GM23248 (cell line): ENCODE measurements around the gene FUNDC2. TPM values are rescaled to one million over a fixed set of nuclear protein-coding genes. Genes with fewer than 3 reads are reported as not detected.

Source experiments
- DNase-seq: peaks from one replicate; pipeline ENCODE4 v3.0.0-alpha.2; 2015
- H2AFZ ChIP-seq: fragments of 200-600 bp; sonication (generic); 2 replicates; pipeline ENCODE4 v1.6.1; 2016; ENCODE audit warnings: antibody characterized with exemption
- H3F3A ChIP-seq: fragments of 200-600 bp; sonication (generic); 2 replicates; pipeline ENCODE4 v1.6.1; 2016; ENCODE audit warnings: mild to moderate bottlenecking, antibody characterized with exemption, mixed run types; ENCODE audit not compliant: insufficient read depth
- H3K27ac ChIP-seq: fragments of 200-600 bp; sonication (generic); 2 replicates; pipeline ENCODE4 v1.5.1; 2016; ENCODE audit warnings: mild to moderate bottlenecking
- H3K27me3 ChIP-seq: fragments of 200-600 bp; sonication (generic); replicated peaks from 2 replicates; pipeline ENCODE4 v1.6.1; 2016; ENCODE audit warnings: mild to moderate bottlenecking; ENCODE audit not compliant: insufficient read depth
- H3K36me3 ChIP-seq: fragments of 200-600 bp; sonication (generic); 2 replicates; pipeline ENCODE4 v1.6.1; 2016; ENCODE audit warnings: low read depth, mild to moderate bottlenecking
- H3K4me1 ChIP-seq: fragments of 200-600 bp; sonication (generic); 2 replicates; pipeline ENCODE4 v1.6.1; 2016; ENCODE audit warnings: mild to moderate bottlenecking; ENCODE audit not compliant: insufficient read depth
- H3K4me2 ChIP-seq: fragments of 200-600 bp; sonication (generic); one replicate; pipeline ENCODE4 v1.6.1; 2016; ENCODE audit warnings: mild to moderate bottlenecking; ENCODE audit not compliant: unreplicated experiment
- H3K4me3 ChIP-seq: fragments of 200-600 bp; sonication (generic); 2 replicates; pipeline ENCODE4 v1.5.1; 2016; ENCODE audit warnings: mild to moderate bottlenecking
- H3K79me2 ChIP-seq: fragments of 200-600 bp; sonication (generic); 2 replicates; pipeline ENCODE4 v1.6.1; 2016; ENCODE audit warnings: mild to moderate bottlenecking; ENCODE audit not compliant: insufficient read depth
- H3K9ac ChIP-seq: fragments of 200-600 bp; sonication (generic); 2 replicates; pipeline ENCODE4 v1.6.1; 2016; ENCODE audit warnings: mild to moderate bottlenecking
- H3K9me2 ChIP-seq: fragments of 200-600 bp; sonication (generic); 2 replicates; pipeline ENCODE4 v1.6.1; 2016; ENCODE audit warnings: mixed run types, mild to moderate bottlenecking, moderate library complexity; ENCODE audit not compliant: insufficient read depth
- H3K9me3 ChIP-seq: fragments of 200-600 bp; sonication (generic); one replicate; pipeline ENCODE4 v1.6.1; 2017; ENCODE audit warnings: low read depth
- H4K20me1 ChIP-seq: fragments of 200-600 bp; sonication (generic); 2 replicates; pipeline ENCODE4 v1.6.0; 2016; ENCODE audit not compliant: insufficient read depth
- EZH2 ChIP-seq: fragments of 200-600 bp; sonication (generic); IDR thresholded peaks from 2 replicates; pipeline ENCODE4 v1.6.1; 2018; ENCODE audit warnings: antibody characterized with exemption, mild to moderate bottlenecking; ENCODE audit not compliant: insufficient read depth, poor library complexity, severe bottlenecking
- EZH2phosphoT487 ChIP-seq: fragments of 200-600 bp; sonication (generic); IDR thresholded peaks from 2 replicates; pipeline ENCODE4 v1.6.1; 2018; ENCODE audit warnings: antibody characterized with exemption, moderate library complexity, mild to moderate bottlenecking, low read depth; ENCODE audit not compliant: insufficient read depth
- WGBS, 2 experiments: methylation state at CpG; one replicate each; pipeline ENCODE4 v1.1.6; 2015 to 2017; ENCODE audit warnings: low lambda C conversion rate in 2 of 2, low coverage in 1 of 2; ENCODE audit errors: missing lambda C conversion rate in 2 of 2; 5-methylcytosine and 5-hydroxymethylcytosine counted together
- in situ Hi-C: fragments of 300-500 bp; cut with MboI; formaldehyde crosslinking; loops from 2 replicates; pipeline ENCODE4 v1.15.0; 2020
- polyA plus RNA-seq: library from polyadenylated mRNA; unstranded; fragments of >200 nt; fragmentation: Nextera tagmentation; extraction: Ambion mirVana; gene quantifications from 2 replicates; pipeline ENCODE4 v1.2.1, GENCODE V29; 2016
- total RNA-seq: library from RNA; depleted of rRNA; stranded (reverse); fragments of >200 nt; shearing (Covaris generic); gene quantifications from 2 replicates; pipeline ENCODE4 v1.2.3, GENCODE V29; 2014

The FUNDC2 gene
- total and polyA plus RNA-seq, 2 experiments from 2014 or later: 35.2 to 86.9 TPM

DNA sequence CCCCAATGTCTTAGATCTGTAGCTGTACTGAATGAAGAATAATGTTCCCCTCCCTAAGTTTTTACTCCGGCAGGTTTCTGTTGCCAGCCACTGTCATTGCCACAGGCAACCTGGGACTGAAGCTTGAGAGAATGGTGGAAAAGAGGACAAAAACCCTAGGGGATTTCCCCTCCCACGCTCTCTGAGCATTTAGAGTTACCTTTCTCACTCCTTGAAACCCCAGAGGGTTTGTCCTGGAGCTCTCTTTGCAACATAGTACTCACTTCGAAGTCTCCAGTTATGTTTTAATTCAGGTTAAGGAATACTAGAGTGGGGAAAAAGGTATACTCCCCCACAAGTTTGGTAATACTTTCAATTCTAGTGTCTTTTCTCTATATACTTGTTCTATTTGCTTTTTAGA is 35.6 kb upstream of the FUNDC2 start:
- WGBS, 2 experiments: 50 to 59% methylated on average over 3 of the region's 3 CpGs
- TF ChIP-seq EZH2: no peak
- TF ChIP-seq EZH2phosphoT487: no peak
- in situ Hi-C loops: no loop called here
- no peak overlapping the region for H3K9ac ChIP-seq
- no peaks in the 10 kb centered on the region for H3K79me2 ChIP-seq
- no peak overlapping the region for H3K27ac ChIP-seq
- no peaks in the 10 kb centered on the region for H3F3A ChIP-seq
- H3K27me3 ChIP-seq: no peaks in the 10 kb centered on the region
- H3K36me3 ChIP-seq: no peaks in the 10 kb centered on the region
- no peak overlapping the region for H3K4me3 ChIP-seq
- H3K9me3 ChIP-seq: no peaks in the 10 kb centered on the region
- H3K4me2 ChIP-seq: no peak overlapping the region
- no peak for DNase-seq
- no peaks in the 10 kb centered on the region for H3K9me2 ChIP-seq
- no peaks in the 10 kb centered on the region for H4K20me1 ChIP-seq
- H3K4me1 ChIP-seq: no peaks in the 10 kb centered on the region
- H2AFZ ChIP-seq: no peak overlapping the region

DNA sequence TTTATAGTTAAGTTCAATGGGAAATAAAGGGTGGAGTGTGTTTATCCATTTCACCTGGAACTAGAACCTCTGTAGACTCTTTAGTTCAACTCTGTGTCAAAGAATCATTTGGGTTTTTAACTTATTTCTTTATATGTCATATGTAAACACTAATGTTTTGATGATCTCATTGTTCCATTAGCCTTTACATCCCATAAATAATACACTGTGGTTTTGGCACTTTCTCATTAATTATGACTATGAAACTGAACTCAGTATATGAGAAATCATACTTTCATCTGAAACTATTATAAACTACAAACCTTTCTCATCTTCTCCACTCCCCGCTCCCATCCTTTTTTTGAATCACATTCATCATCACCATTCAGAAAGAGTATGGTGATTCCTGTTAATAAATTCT is 35.2 kb upstream of the FUNDC2 start:
- H3K4me2 ChIP-seq: no peak overlapping the region
- H3K79me2 ChIP-seq: no peaks in the 10 kb centered on the region
- no peak overlapping the region for H2AFZ ChIP-seq
- TF ChIP-seq EZH2phosphoT487 (no peak), EZH2 (no peak)
- H3K4me3 ChIP-seq: no peak overlapping the region
- no peak overlapping the region for H3K9ac ChIP-seq
- no peaks in the 10 kb centered on the region for H3K4me1 ChIP-seq
- H3K27ac ChIP-seq: no peak overlapping the region
- in situ Hi-C loops: no loop called here
- H3K9me2 ChIP-seq: no peaks in the 10 kb centered on the region
- DNase-seq: no peak
- WGBS, 2 experiments: 83 to 94% methylated on average over 1 of the region's 1 CpG
- no peaks in the 10 kb centered on the region for H3K9me3 ChIP-seq
- H3K27me3 ChIP-seq: no peaks in the 10 kb centered on the region
- H3K36me3 ChIP-seq: no peaks in the 10 kb centered on the region
- no peaks in the 10 kb centered on the region for H4K20me1 ChIP-seq
- no peaks in the 10 kb centered on the region for H3F3A ChIP-seq

- Histone ChIP-seq H3K9me3 (no peaks in the 10 kb centered on the region), H3K4me3 (no peak overlapping the region), H3F3A (no peaks in the 10 kb centered on the region), H3K9me2 (no peaks in the 10 kb centered on the region), H3K79me2 (no peaks in the 10 kb centered on the region), H3K9ac (no peak overlapping the region), H4K20me1 (no peaks in the 10 kb centered on the region), H3K27ac (no peak overlapping the region), H3K4me1 (no peaks in the 10 kb centered on the region), H2AFZ (no peak overlapping the region), H3K36me3 (no peaks in the 10 kb centered on the region), H3K27me3 (no peaks in the 10 kb centered on the region), H3K4me2 (no peak overlapping the region)
- 48 to 81% methylated on average over 1 of the region's 1 CpG for WGBS, 2 experiments
- no peak for DNase-seq
- TF ChIP-seq EZH2phosphoT487 (no peak), EZH2 (no peak)
- in situ Hi-C loops: no loop called here
Observed at GRCh38 chrX:154998204-154998880, 28.3 kb upstream of the FUNDC2 start.

DNA sequence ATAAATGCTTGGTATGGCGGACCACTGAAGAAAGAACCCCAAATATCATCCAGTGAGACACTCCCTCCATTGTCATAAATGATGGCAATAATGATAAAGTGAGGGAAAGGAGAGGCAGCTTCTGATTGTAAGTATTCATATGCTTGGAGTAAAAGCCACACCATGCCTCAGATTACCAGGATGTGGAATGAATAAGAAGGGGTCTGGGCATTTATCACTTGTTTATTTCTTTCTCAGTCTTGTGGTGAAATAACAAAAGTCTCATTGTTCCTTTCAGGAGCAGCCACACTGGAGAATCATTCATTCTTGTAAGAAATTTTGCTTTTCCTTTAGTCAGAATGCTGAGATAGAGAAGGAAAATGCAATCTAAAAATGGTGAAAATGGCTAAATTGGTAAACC is 25.8 kb upstream of the FUNDC2 start:
- no peak overlapping the region for H3K4me2 ChIP-seq
- no peaks in the 10 kb centered on the region for H3K79me2 ChIP-seq
- H3K9ac ChIP-seq: no peak overlapping the region
- no peaks in the 10 kb centered on the region for H3K9me2 ChIP-seq
- no peak for TF ChIP-seq EZH2phosphoT487
- no peak for TF ChIP-seq EZH2
- no peaks in the 10 kb centered on the region for H3F3A ChIP-seq
- no peaks in the 10 kb centered on the region for H3K9me3 ChIP-seq
- in situ Hi-C loops: no loop called here
- no peaks in the 10 kb centered on the region for H3K36me3 ChIP-seq
- H3K4me3 ChIP-seq: no peak overlapping the region
- DNase-seq: no peak
- 80 to 86% methylated on average over 1 of the region's 1 CpG for WGBS, 2 experiments
- no peaks in the 10 kb centered on the region for H4K20me1 ChIP-seq
- H2AFZ ChIP-seq: no peak overlapping the region
- H3K4me1 ChIP-seq: no peaks in the 10 kb centered on the region
- H3K27ac ChIP-seq: no peak overlapping the region
- no peaks in the 10 kb centered on the region for H3K27me3 ChIP-seq

GRCh38 chrX:155001873-155002272 is 24.8 kb upstream of the FUNDC2 start:
- Histone ChIP-seq H3K9me2 (no peaks in the 10 kb centered on the region), H2AFZ (no peak overlapping the region), H3K79me2 (no peaks in the 10 kb centered on the region), H3K36me3 (no peaks in the 10 kb centered on the region), H3K4me1 (no peaks in the 10 kb centered on the region), H3K27ac (no peak overlapping the region), H3K27me3 (no peaks in the 10 kb centered on the region), H3K9ac (no peak overlapping the region), H3K9me3 (no peaks in the 10 kb centered on the region), H4K20me1 (no peaks in the 10 kb centered on the region), H3K4me3 (no peak overlapping the region), H3F3A (no peaks in the 10 kb centered on the region), H3K4me2 (no peak overlapping the region)
- in situ Hi-C loops: no loop called here
- DNase-seq: no peak
- 69 to 75% methylated on average over 4 of the region's 4 CpGs for WGBS, 2 experiments
- TF ChIP-seq EZH2: no peak
- TF ChIP-seq EZH2phosphoT487: no peak
